Fibroblast of lung (primary cell): ENCODE measurements around the gene SMIM13.

ENCODE experiments used
- CTCF ChIP-seq, 2 donors: IDR thresholded peaks in 1 of 2; conservative IDR thresholded peaks in 1 of 2; 1 replicate in 1 of 2; 2 replicates in 1 of 2; pipeline ENCODE4 v1.5.1; 2011 to 2012; ENCODE audit warnings: low read length in 2 of 2, control low read depth in 1 of 2, inconsistent platforms in 1 of 2, low read depth in 1 of 2, mild to moderate bottlenecking in 1 of 2
- EZH2 ChIP-seq: IDR thresholded peaks from 2 replicates; pipeline ENCODE4 v1.5.1; 2012; ENCODE audit warnings: low read length, control low read depth, mild to moderate bottlenecking; ENCODE audit errors: missing control alignments

GRCh38 chr6:11126876-11127275, 33.2 kb downstream of the SMIM13 start:
- TF ChIP-seq CTCF (conservative IDR thresholded peaks at IDR 0.05 in 1 of 2, IDR thresholded peaks at IDR 0.05 in 1 of 2; ENCODE audit: low read depth in 1 of 2, low read length in 2 of 2): no peak
- no peak for TF ChIP-seq EZH2
